Esophagus muscularis mucosa (tissue), 4 donors: ENCODE measurements around the gene GFAP.

ENCODE experiments used
- CTCF ChIP-seq, 3 experiments: fragments of 200-600 bp in 2 of 3; fragments of 450-650 bp in 1 of 3; sonication (generic) in 2 of 3; IDR thresholded peaks; one replicate each; pipeline ENCODE4 v1.5.1; 2017 to 2019; ENCODE audit warnings: antibody characterized with exemption in 3 of 3, mild to moderate bottlenecking in 2 of 3, moderate library complexity in 1 of 3
- EP300 ChIP-seq: sonication (generic); formaldehyde crosslinking; IDR thresholded peaks from one replicate; pipeline ENCODE4 v1.6.1; 2017; ENCODE audit warnings: antibody characterized with exemption
- POLR2A ChIP-seq: fragments of 450-650 bp; IDR thresholded peaks from one replicate; pipeline ENCODE4 v1.6.1; 2017; ENCODE audit warnings: antibody characterized with exemption, moderate library complexity, mild to moderate bottlenecking, low read depth
- POLR2AphosphoS5 ChIP-seq, 2 donors: sonication (generic); formaldehyde crosslinking; IDR thresholded peaks; one replicate each; pipeline ENCODE4 v1.6.1; 2017; ENCODE audit warnings: antibody characterized with exemption in 2 of 2

GRCh38 chr17:44918006-44918405 lies 2.7 kb upstream of the GFAP start:
- TF ChIP-seq CTCF (IDR thresholded peaks at IDR 0.05), result no peak
- TF ChIP-seq POLR2AphosphoS5 (IDR thresholded peaks at IDR 0.05), result no peak
- TF ChIP-seq POLR2A, result no peak
- TF ChIP-seq EP300, result no peak
